Activated CD4-positive, alpha-beta T cell treated with anti-CD3 and anti-CD28 coated beads, Interleukin-2, Interleukin-6, amounts not matched to agents 100 ng/mL and 50 ng/mL, durations not matched to agents 16 hours and 8 hours (primary cell): ENCODE results near the gene SGCE.

ENCODE experiments used
- DNase-seq: peaks from one replicate; pipeline ENCODE4 v3.0.0-alpha.2; 2020

The SGCE gene

GRCh38 chr7:94657771-94658693 is 2.1 kb upstream of the SGCE start:
- DNase-seq, result peak; percentile 95

- peak; percentile 14 for DNase-seq
These were observed 1.2 kb upstream of the SGCE start for GRCh38 chr7:94656925-94657731.

GRCh38 chr7:94656658-94656924 is 658 bp upstream of the SGCE start:
- DNase-seq, result no peak

GRCh38 chr7:94655126-94655847 is 646 bp downstream of the SGCE start:
- no peak for DNase-seq

- DNase-seq, result no peak
These were observed 1.2 kb downstream of the SGCE start for GRCh38 chr7:94654783-94655125.

- no peak for DNase-seq
These were observed 5.5 kb downstream of the SGCE start for GRCh38 chr7:94650147-94651051.

- no peak for DNase-seq
These were observed 6.5 kb downstream of the SGCE start for GRCh38 chr7:94649450-94649849.

GRCh38 chr7:94648731-94649130 is 7.2 kb downstream of the SGCE start:
- DNase-seq, result no peak

GRCh38 chr7:94647295-94647694 is 8.6 kb downstream of the SGCE start:
- DNase-seq, result no peak

GRCh38 chr7:94643771-94644545 is 12.0 kb downstream of the SGCE start:
- DNase-seq, result no peak

- DNase-seq, result no peak
These were observed 12.9 kb downstream of the SGCE start for GRCh38 chr7:94642838-94643653.

- DNase-seq, result no peak
These were observed 16.5 kb downstream of the SGCE start for GRCh38 chr7:94639384-94639783.

GRCh38 chr7:94635687-94636086 is 20.2 kb downstream of the SGCE start:
- no peak for DNase-seq

- no peak for DNase-seq
These were observed 21.4 kb downstream of the SGCE start for GRCh38 chr7:94634502-94634901.

- no peak for DNase-seq
These were observed 22.2 kb downstream of the SGCE start for GRCh38 chr7:94633687-94634086.

- DNase-seq, result no peak
These were observed 23.0 kb downstream of the SGCE start for GRCh38 chr7:94633014-94633341.

- DNase-seq, result peak; percentile 29
These were observed 23.5 kb downstream of the SGCE start for GRCh38 chr7:94632338-94633013.

GRCh38 chr7:94630855-94631254 is 25.1 kb downstream of the SGCE start:
- DNase-seq, result no peak

GRCh38 chr7:94623820-94624219 is 32.1 kb downstream of the SGCE start:
- DNase-seq, result no peak

GRCh38 chr7:94621120-94621519 is 34.8 kb downstream of the SGCE start:
- DNase-seq, result no peak
